BLaER1 treated with 17β-estradiol and CSF1 and Interleukin-3, amounts not matched to agents 10 nM and 100 nM (cell line): ENCODE data around the gene TMEM271.

Experiments
- H3K27ac ChIP-seq, 11 experiments: shearing (Covaris generic); formaldehyde crosslinking; 2 replicates each; pipeline ENCODE4 v1.8.1; 2022
- H3K27me3 ChIP-seq, 11 experiments: shearing (Covaris generic); formaldehyde crosslinking; 2 replicates each; pipeline ENCODE4 v1.8.1; 2022
- H3K36me3 ChIP-seq, 11 experiments: shearing (Covaris generic); formaldehyde crosslinking; 2 replicates each; pipeline ENCODE4 v1.8.1; 2022
- H3K4me1 ChIP-seq, 10 experiments: shearing (Covaris generic); formaldehyde crosslinking; 2 replicates each; pipeline ENCODE4 v1.8.1; 2022
- H3K4me2 ChIP-seq, 11 experiments: shearing (Covaris generic); formaldehyde crosslinking; 2 replicates each; pipeline ENCODE4 v1.8.1; 2022
- H3K4me3 ChIP-seq, 10 experiments: shearing (Covaris generic); formaldehyde crosslinking; 2 replicates each; pipeline ENCODE4 v1.8.1; 2022
- H3K9ac ChIP-seq, 11 experiments: shearing (Covaris generic); formaldehyde crosslinking; 2 replicates each; pipeline ENCODE4 v1.8.1; 2022
- H3K9me3 ChIP-seq, 11 experiments: shearing (Covaris generic); formaldehyde crosslinking; replicated peaks in 1 of 11; 2 replicates each; pipeline ENCODE4 v1.8.1; 2022
- H4K20me1 ChIP-seq, 11 experiments: shearing (Covaris generic); formaldehyde crosslinking; 2 replicates each; pipeline ENCODE4 v1.8.1; 2022
- Cebpa-rat ChIP-seq, 11 experiments: shearing (Covaris generic); IDR thresholded peaks; 2 replicates each; pipeline ENCODE4 v1.8.1; 2022

TMEM271 gene

GRCh38 chr4:534101-534575 is 42.0 kb downstream of the TMEM271 start:
- H3K4me1 ChIP-seq: no peaks in the 10 kb centered on the region
- H3K4me3 ChIP-seq: no peak overlapping the region
- no peak overlapping the region for H3K9ac ChIP-seq
- H3K4me2 ChIP-seq: no peak overlapping the region
- H3K27ac ChIP-seq: no peak overlapping the region
- TF ChIP-seq Cebpa-rat (IDR thresholded peaks at IDR 0.05): no peak
- H3K9me3 ChIP-seq: 0 out of 22 replicates have a peak, but pooled peaks cover 0 to 5% (median 0%) of the 10 kb centered on the region in 11 experiments
- no peaks in the 10 kb centered on the region for H4K20me1 ChIP-seq
- H3K27me3 ChIP-seq: no peaks in the 10 kb centered on the region
- peaks cover 5 to 86% (median 29%) of the 10 kb centered on the region in 11 experiments; a peak in 13 of 22 replicates for H3K36me3 ChIP-seq

- H3K4me2 ChIP-seq: no peak overlapping the region
- no peaks in the 10 kb centered on the region for H3K27me3 ChIP-seq
- H3K36me3 ChIP-seq: peaks cover 5 to 87% (median 29%) of the 10 kb centered on the region in 11 experiments; a peak in 14 of 22 replicates
- H3K4me3 ChIP-seq: no peak overlapping the region
- 0 out of 22 replicates have a peak, but pooled peaks cover 0 to 5% (median 0%) of the 10 kb centered on the region in 11 experiments for H3K9me3 ChIP-seq
- H4K20me1 ChIP-seq: no peaks in the 10 kb centered on the region
- H3K9ac ChIP-seq: no peak overlapping the region
- TF ChIP-seq Cebpa-rat (IDR thresholded peaks at IDR 0.05): no peak
- no peaks in the 10 kb centered on the region for H3K4me1 ChIP-seq
- no peak overlapping the region for H3K27ac ChIP-seq
Observed at GRCh38 chr4:533318-534100, 42.6 kb downstream of the TMEM271 start.

GRCh38 chr4:532588-533317 is 43.3 kb downstream of the TMEM271 start:
- Histone ChIP-seq H3K4me3 (no peak overlapping the region), H3K27me3 (no peaks in the 10 kb centered on the region), H4K20me1 (no peaks in the 10 kb centered on the region), H3K36me3 (peaks cover 5 to 93% (median 29%) of the 10 kb centered on the region in 11 experiments; a peak in 14 of 22 replicates), H3K4me1 (no peaks in the 10 kb centered on the region), H3K9me3 (0 out of 22 replicates have a peak, but pooled peaks cover 0 to 5% (median 0%) of the 10 kb centered on the region in 11 experiments), H3K4me2 (no peak overlapping the region), H3K27ac (no peak overlapping the region), H3K9ac (no peak overlapping the region)
- no peak for TF ChIP-seq Cebpa-rat (IDR thresholded peaks at IDR 0.05)

- H3K9me3 ChIP-seq: 0 out of 22 replicates have a peak, but pooled peaks cover 0 to 5% (median 0%) of the 10 kb centered on the region in 11 experiments
- H3K9ac ChIP-seq: no peak overlapping the region
- no peaks in the 10 kb centered on the region for H3K4me1 ChIP-seq
- H4K20me1 ChIP-seq: no peaks in the 10 kb centered on the region
- H3K4me3 ChIP-seq: no peak overlapping the region
- no peaks in the 10 kb centered on the region for H3K27me3 ChIP-seq
- no peak overlapping the region for H3K4me2 ChIP-seq
- no peak overlapping the region for H3K27ac ChIP-seq
- no peak for TF ChIP-seq Cebpa-rat (IDR thresholded peaks at IDR 0.05)
- H3K36me3 ChIP-seq: peaks cover 5 to 93% (median 29%) of the 10 kb centered on the region in 11 experiments; a peak in 14 of 22 replicates
Observed at GRCh38 chr4:531721-532565, 44.2 kb downstream of the TMEM271 start.

- Histone ChIP-seq H3K27ac (no peak overlapping the region), H3K27me3 (no peaks in the 10 kb centered on the region), H3K9ac (no peak overlapping the region), H4K20me1 (no peaks in the 10 kb centered on the region), H3K36me3 (peaks cover 4 to 93% (median 32%) of the 10 kb centered on the region in 11 experiments; a peak in 15 of 22 replicates), H3K4me1 (no peaks in the 10 kb centered on the region), H3K4me2 (no peak overlapping the region), H3K9me3 (0 out of 22 replicates have a peak, but pooled peaks cover 0 to 5% (median 0%) of the 10 kb centered on the region in 11 experiments), H3K4me3 (no peak overlapping the region)
- TF ChIP-seq Cebpa-rat (IDR thresholded peaks at IDR 0.05): no peak
Observed at GRCh38 chr4:531076-531475, 45.0 kb downstream of the TMEM271 start.

- H3K27me3 ChIP-seq: no peaks in the 10 kb centered on the region
- H3K4me2 ChIP-seq: no peak overlapping the region
- no peaks in the 10 kb centered on the region for H4K20me1 ChIP-seq
- H3K9me3 ChIP-seq: 0 out of 22 replicates have a peak, but pooled peaks cover 0 to 5% (median 0%) of the 10 kb centered on the region in 11 experiments
- no peak overlapping the region for H3K27ac ChIP-seq
- H3K4me3 ChIP-seq: no peak overlapping the region
- H3K36me3 ChIP-seq: peaks cover 0 to 94% (median 31%) of the 10 kb centered on the region in 11 experiments; a peak in 16 of 22 replicates
- no peaks in the 10 kb centered on the region for H3K4me1 ChIP-seq
- no peak overlapping the region for H3K9ac ChIP-seq
- no peak for TF ChIP-seq Cebpa-rat (IDR thresholded peaks at IDR 0.05)
Observed at GRCh38 chr4:530017-530781, 45.9 kb downstream of the TMEM271 start.

GRCh38 chr4:529563-529962 is 46.5 kb downstream of the TMEM271 start:
- no peak overlapping the region for H3K4me3 ChIP-seq
- H3K4me1 ChIP-seq: no peaks in the 10 kb centered on the region
- H3K9ac ChIP-seq: no peak overlapping the region
- H3K4me2 ChIP-seq: no peak overlapping the region
- H3K27me3 ChIP-seq: no peaks in the 10 kb centered on the region
- H3K9me3 ChIP-seq: 0 out of 22 replicates have a peak, but pooled peaks cover 0 to 5% (median 0%) of the 10 kb centered on the region in 11 experiments
- H4K20me1 ChIP-seq: no peaks in the 10 kb centered on the region
- H3K36me3 ChIP-seq: peaks cover 0 to 94% (median 38%) of the 10 kb centered on the region in 11 experiments; a peak in 16 of 22 replicates
- no peak overlapping the region for H3K27ac ChIP-seq
- TF ChIP-seq Cebpa-rat (IDR thresholded peaks at IDR 0.05): no peak

GRCh38 chr4:528835-529234 is 47.3 kb downstream of the TMEM271 start:
- 0 out of 22 replicates have a peak, but pooled peaks cover 0 to 5% (median 0%) of the 10 kb centered on the region in 11 experiments for H3K9me3 ChIP-seq
- H3K4me1 ChIP-seq: no peaks in the 10 kb centered on the region
- no peak overlapping the region for H3K4me3 ChIP-seq
- H3K36me3 ChIP-seq: peaks cover 0 to 94% (median 45%) of the 10 kb centered on the region in 11 experiments; a peak in 19 of 22 replicates
- no peaks in the 10 kb centered on the region for H4K20me1 ChIP-seq
- no peak overlapping the region for H3K27ac ChIP-seq
- no peak for TF ChIP-seq Cebpa-rat (IDR thresholded peaks at IDR 0.05)
- H3K4me2 ChIP-seq: no peak overlapping the region
- H3K9ac ChIP-seq: no peak overlapping the region
- H3K27me3 ChIP-seq: no peaks in the 10 kb centered on the region
